ENCODE measurements around the gene USH1C.

USH1C gene

GRCh38 chr11:17544181-17544622, at the start of gene USH1C:
TSS of gene USH1C (minus strand) at chr11:17544416. CDS start at chr11:17544307, 109 bp downstream.
- Histone ChIP-seq H3K4me3 (ENCODE audit: low read length) (peak within 1 kb of the TSS; percentile 41), H3K4me1 (ENCODE audit: control insufficient read depth, insufficient read depth, low read length) (no peaks in the 10 kb centered on the region), H3K27ac (ENCODE audit: low read depth, low read length) (no peak within 1 kb of the TSS), H3K9ac (ENCODE audit: low read length) (peak within 1 kb of the TSS; percentile 0), H3K36me3 (ENCODE audit: control insufficient read depth, insufficient read depth, low read length) (no peaks in the 10 kb centered on the region), H3K27me3 (ENCODE audit: control insufficient read depth, insufficient read depth, low read length) (peaks cover 12% of the 10 kb centered on the region)

- Histone ChIP-seq H3K9ac (ENCODE audit: low read length) (no peak overlapping the region), H3K4me1 (ENCODE audit: control insufficient read depth, insufficient read depth, low read length) (no peaks in the 10 kb centered on the region), H3K27me3 (ENCODE audit: control insufficient read depth, insufficient read depth, low read length) (no peaks in the 10 kb centered on the region), H3K36me3 (ENCODE audit: control insufficient read depth, insufficient read depth, low read length) (no peaks in the 10 kb centered on the region), H3K4me3 (ENCODE audit: low read length) (no peak overlapping the region), H3K27ac (ENCODE audit: low read depth, low read length) (no peak overlapping the region)
These were observed 49.4 kb upstream of the USH1C start for GRCh38 chr11:17593466-17594245.

GRCh38 chr11:17591293-17591692, 47.1 kb upstream of the USH1C start:
- Histone ChIP-seq H3K27me3 (ENCODE audit: control insufficient read depth, insufficient read depth, low read length) (no peaks in the 10 kb centered on the region), H3K4me1 (ENCODE audit: control insufficient read depth, insufficient read depth, low read length) (no peaks in the 10 kb centered on the region), H3K36me3 (ENCODE audit: control insufficient read depth, insufficient read depth, low read length) (no peaks in the 10 kb centered on the region), H3K27ac (ENCODE audit: low read depth, low read length) (no peak overlapping the region), H3K9ac (ENCODE audit: low read length) (no peak overlapping the region), H3K4me3 (ENCODE audit: low read length) (no peak overlapping the region)

GRCh38 chr11:17590463-17590862, 46.2 kb upstream of the USH1C start:
- Histone ChIP-seq H3K27ac (ENCODE audit: low read depth, low read length) (no peak overlapping the region), H3K9ac (ENCODE audit: low read length) (no peak overlapping the region), H3K4me1 (ENCODE audit: control insufficient read depth, insufficient read depth, low read length) (no peaks in the 10 kb centered on the region), H3K36me3 (ENCODE audit: control insufficient read depth, insufficient read depth, low read length) (no peaks in the 10 kb centered on the region), H3K27me3 (ENCODE audit: control insufficient read depth, insufficient read depth, low read length) (no peaks in the 10 kb centered on the region), H3K4me3 (ENCODE audit: low read length) (no peak overlapping the region)

GRCh38 chr11:17588721-17589120, 44.5 kb upstream of the USH1C start:
- H3K36me3 ChIP-seq (ENCODE audit: control insufficient read depth, insufficient read depth, low read length) = no peaks in the 10 kb centered on the region

GRCh38 chr11:17588166-17588565, 44.0 kb upstream of the USH1C start:
- Histone ChIP-seq H3K27me3 (ENCODE audit: control insufficient read depth, insufficient read depth, low read length) (no peaks in the 10 kb centered on the region), H3K27ac (ENCODE audit: low read depth, low read length) (no peak overlapping the region), H3K4me1 (ENCODE audit: control insufficient read depth, insufficient read depth, low read length) (no peaks in the 10 kb centered on the region), H3K36me3 (ENCODE audit: control insufficient read depth, insufficient read depth, low read length) (no peaks in the 10 kb centered on the region), H3K4me3 (ENCODE audit: low read length) (no peak overlapping the region), H3K9ac (ENCODE audit: low read length) (no peak overlapping the region)

More at GRCh38 chr11:17588721-17589120, 44.5 kb upstream of the USH1C start:
- H3K9ac ChIP-seq (ENCODE audit: low read length) = no peak overlapping the region
- H3K27me3 ChIP-seq (ENCODE audit: control insufficient read depth, insufficient read depth, low read length) = no peaks in the 10 kb centered on the region
- no peak overlapping the region for H3K27ac ChIP-seq (ENCODE audit: low read depth, low read length)
- H3K4me3 ChIP-seq (ENCODE audit: low read length) = no peak overlapping the region
- H3K4me1 ChIP-seq (ENCODE audit: control insufficient read depth, insufficient read depth, low read length) = no peaks in the 10 kb centered on the region

- Histone ChIP-seq H3K4me3 (ENCODE audit: low read length) (no peak overlapping the region), H3K9ac (ENCODE audit: low read length) (no peak overlapping the region), H3K36me3 (ENCODE audit: control insufficient read depth, insufficient read depth, low read length) (no peaks in the 10 kb centered on the region), H3K27ac (ENCODE audit: low read depth, low read length) (no peak overlapping the region), H3K4me1 (ENCODE audit: control insufficient read depth, insufficient read depth, low read length) (no peaks in the 10 kb centered on the region), H3K27me3 (ENCODE audit: control insufficient read depth, insufficient read depth, low read length) (no peaks in the 10 kb centered on the region)
These were observed 41.9 kb upstream of the USH1C start for GRCh38 chr11:17585911-17586695.

GRCh38 chr11:17581732-17582053, 37.5 kb upstream of the USH1C start:
- H3K27ac ChIP-seq (ENCODE audit: low read depth, low read length) = no peak overlapping the region
- H3K4me1 ChIP-seq (ENCODE audit: control insufficient read depth, insufficient read depth, low read length) = no peaks in the 10 kb centered on the region
- no peak overlapping the region for H3K4me3 ChIP-seq (ENCODE audit: low read length)
- no peaks in the 10 kb centered on the region for H3K27me3 ChIP-seq (ENCODE audit: control insufficient read depth, insufficient read depth, low read length)
- H3K9ac ChIP-seq (ENCODE audit: low read length) = no peak overlapping the region
- H3K36me3 ChIP-seq (ENCODE audit: control insufficient read depth, insufficient read depth, low read length) = no peaks in the 10 kb centered on the region

GRCh38 chr11:17581036-17581731, 37.0 kb upstream of the USH1C start:
- H3K4me1 ChIP-seq (ENCODE audit: control insufficient read depth, insufficient read depth, low read length) = no peaks in the 10 kb centered on the region
- H3K9ac ChIP-seq (ENCODE audit: low read length) = no peak overlapping the region
- H3K27me3 ChIP-seq (ENCODE audit: control insufficient read depth, insufficient read depth, low read length) = no peaks in the 10 kb centered on the region
- H3K4me3 ChIP-seq (ENCODE audit: low read length) = no peak overlapping the region
- no peak overlapping the region for H3K27ac ChIP-seq (ENCODE audit: low read depth, low read length)
- no peaks in the 10 kb centered on the region for H3K36me3 ChIP-seq (ENCODE audit: control insufficient read depth, insufficient read depth, low read length)

- no peak overlapping the region for H3K4me3 ChIP-seq (ENCODE audit: low read length)
- no peaks in the 10 kb centered on the region for H3K36me3 ChIP-seq (ENCODE audit: control insufficient read depth, insufficient read depth, low read length)
- H3K9ac ChIP-seq (ENCODE audit: low read length) = no peak overlapping the region
- H3K27me3 ChIP-seq (ENCODE audit: control insufficient read depth, insufficient read depth, low read length) = no peaks in the 10 kb centered on the region
- H3K27ac ChIP-seq (ENCODE audit: low read depth, low read length) = no peak overlapping the region
- H3K4me1 ChIP-seq (ENCODE audit: control insufficient read depth, insufficient read depth, low read length) = no peaks in the 10 kb centered on the region
These were observed 36.1 kb upstream of the USH1C start for GRCh38 chr11:17580271-17580670.

- H3K9ac ChIP-seq (ENCODE audit: low read length) = no peak overlapping the region
- no peak overlapping the region for H3K4me3 ChIP-seq (ENCODE audit: low read length)
- H3K27ac ChIP-seq (ENCODE audit: low read depth, low read length) = no peak overlapping the region
- H3K27me3 ChIP-seq (ENCODE audit: control insufficient read depth, insufficient read depth, low read length) = no peaks in the 10 kb centered on the region
- H3K36me3 ChIP-seq (ENCODE audit: control insufficient read depth, insufficient read depth, low read length) = no peaks in the 10 kb centered on the region
- H3K4me1 ChIP-seq (ENCODE audit: control insufficient read depth, insufficient read depth, low read length) = no peaks in the 10 kb centered on the region
These were observed 35.2 kb upstream of the USH1C start for GRCh38 chr11:17579451-17579850.

GRCh38 chr11:17578958-17579357, 34.7 kb upstream of the USH1C start:
- no peaks in the 10 kb centered on the region for H3K4me1 ChIP-seq (ENCODE audit: control insufficient read depth, insufficient read depth, low read length)
- H3K4me3 ChIP-seq (ENCODE audit: low read length) = no peak overlapping the region
- H3K36me3 ChIP-seq (ENCODE audit: control insufficient read depth, insufficient read depth, low read length) = no peaks in the 10 kb centered on the region
- no peaks in the 10 kb centered on the region for H3K27me3 ChIP-seq (ENCODE audit: control insufficient read depth, insufficient read depth, low read length)
- no peak overlapping the region for H3K27ac ChIP-seq (ENCODE audit: low read depth, low read length)
- H3K9ac ChIP-seq (ENCODE audit: low read length) = no peak overlapping the region
